Natural killer cell (primary cell): Measurements from ENCODE around the gene OR1S2. TPM values are rescaled to one million over a fixed set of nuclear protein-coding genes. Genes with fewer than 3 reads are reported as not detected.

Experiments used
- ATAC-seq, 3 donors: fragments of 150-1000 bp in 2 of 3; fragments of 200-7000 bp in 1 of 3; cut with Tn5 transposase; 1 replicate in 1 of 3; 2 replicates in 2 of 3; pipeline ENCODE4 v1.10.0; 2021; ENCODE audit warnings: mild to moderate bottlenecking in 2 of 3, moderate library complexity in 2 of 3
- DNase-seq, 2 donors: peaks; one replicate each; pipeline versions ENCODE4 v3.0.0 to v3.0.0-alpha.2; 2013 to 2021; ENCODE audit warnings: mixed read lengths in 1 of 2
- H3K27ac ChIP-seq: one replicate; pipeline ENCODE4 v1.5.1; 2013; ENCODE audit warnings: mild to moderate bottlenecking, low read length
- H3K27me3 ChIP-seq: one replicate; pipeline ENCODE4 v1.6.1; 2013; ENCODE audit warnings: low read length; ENCODE audit not compliant: control insufficient read depth, insufficient read depth
- H3K36me3 ChIP-seq: one replicate; pipeline ENCODE4 v1.6.1; 2013; ENCODE audit warnings: low read length; ENCODE audit not compliant: control insufficient read depth, insufficient read depth
- H3K4me1 ChIP-seq: one replicate; pipeline ENCODE4 v1.6.1; 2013; ENCODE audit warnings: low read length; ENCODE audit not compliant: control insufficient read depth, insufficient read depth
- H3K4me3 ChIP-seq: one replicate; pipeline ENCODE4 v1.5.1; 2013; ENCODE audit warnings: low read length
- H3K9me3 ChIP-seq: one replicate; pipeline ENCODE4 v1.6.1; 2013; ENCODE audit warnings: low read length; ENCODE audit not compliant: control insufficient read depth, insufficient read depth
- H3K27ac Mint-ChIP-seq, 2 donors: one replicate each; pipeline ENCODE4 v1.8.0; 2022; ENCODE audit warnings: mild to moderate bottlenecking in 2 of 2, mixed read lengths in 2 of 2, moderate library complexity in 1 of 2
- H3K27me3 Mint-ChIP-seq, 2 donors: one replicate each; pipeline ENCODE4 v1.8.0; 2022; ENCODE audit warnings: low read depth in 2 of 2, mixed read lengths in 2 of 2
- H3K36me3 Mint-ChIP-seq: one replicate; pipeline ENCODE4 v1.8.0; 2022; ENCODE audit warnings: mixed read lengths
- H3K4me1 Mint-ChIP-seq, 2 donors: one replicate each; pipeline ENCODE4 v1.8.0; 2022; ENCODE audit warnings: mixed read lengths in 2 of 2
- H3K4me3 Mint-ChIP-seq: one replicate; pipeline ENCODE4 v1.8.0; 2022; ENCODE audit warnings: mild to moderate bottlenecking, moderate library complexity, mixed read lengths
- H3K9me3 Mint-ChIP-seq, 2 donors: one replicate each; pipeline ENCODE4 v1.8.0; 2022; ENCODE audit warnings: mixed read lengths in 2 of 2
- WGBS: methylation state at CpG from one replicate; pipeline ENCODE4 v1.1.7; 2013; ENCODE audit warnings: missing lambda C conversion rate; ENCODE audit not compliant: insufficient coverage; 5-methylcytosine and 5-hydroxymethylcytosine counted together
- intact Hi-C: fragments of 100-400 bp; cut with micrococcal nuclease; formaldehyde crosslinking; loops from one replicate; pipeline ENCODE4 v1.14.2; 2022
- total RNA-seq, 4 donors: library from RNA; stranded (reverse); fragments of 120-200 nt in 1 of 4; gene quantifications; one replicate each; pipeline versions ENCODE4 v1.2.3 to v1.2.4, GENCODE V29; 2013 to 2022
- TF ChIP-seq, protein P1 (sequence below): fragments of 200-600 bp; IDR thresholded peaks from one replicate; pipeline ENCODE4 v1.8.0; 2022; ENCODE audit warnings: antibody characterized with exemption

The OR1S2 gene
- total RNA-seq, 3 donors from 2014 or later (not counting 1 experiment from before 2014, with no cell fraction given), result not detected

DNA sequence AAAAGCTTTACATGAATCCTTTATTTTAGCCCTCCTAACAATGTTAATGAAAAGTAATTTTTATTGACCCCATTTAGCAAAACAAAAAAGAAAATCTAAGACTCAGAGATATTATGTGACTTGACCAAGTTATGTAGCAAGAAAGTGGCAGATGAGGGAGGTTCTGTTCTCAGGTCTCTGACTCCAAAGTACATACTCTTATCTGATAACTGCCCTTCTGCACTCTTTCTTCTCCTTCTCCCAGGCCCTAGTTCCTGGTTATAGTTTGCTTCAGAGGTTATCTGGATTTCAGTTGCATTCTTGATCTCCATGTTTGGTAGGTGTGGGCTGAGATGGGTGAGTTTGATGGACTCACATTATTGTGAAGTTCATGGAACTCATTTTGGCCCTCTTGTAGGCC, 10.6 kb downstream of the OR1S2 start:
- Histone ChIP-seq H3K27me3 (no peaks in the 10 kb centered on the region), H3K4me3 (no peak overlapping the region), H3K36me3 (no peaks in the 10 kb centered on the region), H3K4me1 (no peaks in the 10 kb centered on the region), H3K9me3 (no peaks in the 10 kb centered on the region), H3K27ac (no peak overlapping the region)
- no peaks in the 10 kb centered on the region for H3K36me3 Mint-ChIP-seq
- ATAC-seq (no peak), DNase-seq (no peak)
- intact Hi-C loops, result no loop called here
- TF ChIP-seq, protein P1, sequence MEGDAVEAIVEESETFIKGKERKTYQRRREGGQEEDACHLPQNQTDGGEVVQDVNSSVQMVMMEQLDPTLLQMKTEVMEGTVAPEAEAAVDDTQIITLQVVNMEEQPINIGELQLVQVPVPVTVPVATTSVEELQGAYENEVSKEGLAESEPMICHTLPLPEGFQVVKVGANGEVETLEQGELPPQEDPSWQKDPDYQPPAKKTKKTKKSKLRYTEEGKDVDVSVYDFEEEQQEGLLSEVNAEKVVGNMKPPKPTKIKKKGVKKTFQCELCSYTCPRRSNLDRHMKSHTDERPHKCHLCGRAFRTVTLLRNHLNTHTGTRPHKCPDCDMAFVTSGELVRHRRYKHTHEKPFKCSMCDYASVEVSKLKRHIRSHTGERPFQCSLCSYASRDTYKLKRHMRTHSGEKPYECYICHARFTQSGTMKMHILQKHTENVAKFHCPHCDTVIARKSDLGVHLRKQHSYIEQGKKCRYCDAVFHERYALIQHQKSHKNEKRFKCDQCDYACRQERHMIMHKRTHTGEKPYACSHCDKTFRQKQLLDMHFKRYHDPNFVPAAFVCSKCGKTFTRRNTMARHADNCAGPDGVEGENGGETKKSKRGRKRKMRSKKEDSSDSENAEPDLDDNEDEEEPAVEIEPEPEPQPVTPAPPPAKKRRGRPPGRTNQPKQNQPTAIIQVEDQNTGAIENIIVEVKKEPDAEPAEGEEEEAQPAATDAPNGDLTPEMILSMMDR, result no peak
- peaks cover 0 to 5% of the 10 kb centered on the region in 2 donors for H3K27me3 Mint-ChIP-seq
- no peak overlapping the region for H3K4me3 Mint-ChIP-seq
- H3K9me3 Mint-ChIP-seq, result no peaks in the 10 kb centered on the region
- no peaks in the 10 kb centered on the region for H3K4me1 Mint-ChIP-seq
- H3K27ac Mint-ChIP-seq, result no peak overlapping the region

DNA sequence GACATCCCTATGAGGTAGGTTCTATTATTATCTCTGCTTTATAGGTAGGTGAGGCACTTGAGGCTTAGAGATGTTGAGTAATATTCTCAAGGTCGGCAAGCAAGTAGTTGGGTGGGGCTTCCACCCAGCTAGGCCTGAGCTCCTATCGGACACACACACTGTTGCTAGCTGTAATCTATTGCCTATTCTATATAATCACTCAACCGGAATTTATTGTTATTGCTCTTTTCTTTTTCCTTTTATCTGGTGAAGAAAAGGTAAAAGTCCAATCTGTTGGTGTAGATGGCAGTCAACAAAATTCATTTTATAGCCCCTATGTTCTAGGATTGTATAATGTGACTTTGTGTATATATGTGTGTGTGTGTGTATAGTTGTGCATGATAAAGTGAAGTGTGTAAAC, 11.7 kb downstream of the OR1S2 start:
- Histone ChIP-seq H3K36me3 (no peaks in the 10 kb centered on the region), H3K27me3 (no peaks in the 10 kb centered on the region), H3K4me3 (no peak overlapping the region), H3K9me3 (no peaks in the 10 kb centered on the region), H3K4me1 (no peaks in the 10 kb centered on the region), H3K27ac (no peak overlapping the region)
- Mint-ChIP-seq H3K36me3 (no peaks in the 10 kb centered on the region), H3K27ac (no peak overlapping the region), H3K9me3 (no peaks in the 10 kb centered on the region), H3K4me1 (no peaks in the 10 kb centered on the region), H3K27me3 (peaks cover 0 to 5% of the 10 kb centered on the region in 2 donors), H3K4me3 (no peak overlapping the region)
- intact Hi-C loops, result no loop called here
- ATAC-seq (no peak), DNase-seq (no peak)
- TF ChIP-seq, protein P1, result no peak
- 73% methylated on average over 1 of the region's 3 CpGs for WGBS

DNA sequence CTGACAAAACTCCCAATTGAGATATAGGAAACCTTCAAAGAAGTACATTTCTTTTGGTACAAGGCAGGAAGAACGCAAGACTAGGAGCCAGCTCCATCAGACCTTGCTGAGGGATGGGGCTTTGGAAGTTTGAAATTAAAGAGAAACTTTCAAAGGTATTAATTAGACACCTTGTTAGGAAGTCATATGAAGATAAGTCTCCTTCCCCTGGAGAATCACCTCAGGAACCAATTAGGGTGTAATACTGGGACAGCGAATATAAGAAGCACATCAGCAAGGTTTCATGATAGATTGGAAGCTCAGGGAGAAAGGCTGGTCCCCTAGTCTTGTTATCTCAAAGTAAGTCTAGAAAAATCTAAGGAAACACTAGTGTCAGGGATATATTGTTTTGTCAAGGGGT, 15.2 kb downstream of the OR1S2 start, which contains the start of gene OR9Q2:
OR9Q2 (plus strand) TSS at position 301 of the 400 bp plus-strand sequence. CDS start 1,421 bp downstream, outside the sequence.
- Histone ChIP-seq H3K4me1 (no peaks in the 10 kb centered on the region), H3K36me3 (no peaks in the 10 kb centered on the region), H3K4me3 (no peak within 1 kb of the TSS), H3K27me3 (no peaks in the 10 kb centered on the region), H3K27ac (no peak within 1 kb of the TSS), H3K9me3 (no peaks in the 10 kb centered on the region)
- Mint-ChIP-seq H3K27me3 (peaks cover 0 to 5% of the 10 kb centered on the region in 2 donors), H3K9me3 (no peaks in the 10 kb centered on the region), H3K4me3 (no peak within 1 kb of the TSS), H3K27ac (no peak within 1 kb of the TSS), H3K4me1 (no peaks in the 10 kb centered on the region), H3K36me3 (no peaks in the 10 kb centered on the region)
- intact Hi-C loops, result no loop called here
- ATAC-seq (no peak), DNase-seq (no peak)
- WGBS, result 76% methylated on average over 2 of the region's 2 CpGs
- TF ChIP-seq, protein P1, result no peak

DNA sequence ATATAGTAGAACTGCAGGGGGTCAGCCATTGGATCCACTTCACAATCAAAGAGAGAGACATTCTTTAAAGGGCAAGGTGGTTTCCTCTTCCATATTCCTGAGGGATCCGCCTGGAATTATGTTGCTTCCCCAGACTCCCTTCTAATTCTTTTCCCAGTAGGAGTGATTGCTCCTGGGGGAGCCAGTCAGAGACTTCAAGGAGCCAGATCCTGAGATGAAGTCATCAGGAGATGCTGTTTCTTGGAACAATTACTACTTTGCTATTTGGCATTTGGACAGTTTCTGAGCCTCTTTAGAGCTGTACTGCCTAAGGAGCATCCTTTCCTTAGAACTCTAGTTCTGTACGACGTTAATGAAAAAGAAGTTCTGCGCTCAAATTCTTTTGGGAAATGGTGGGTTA, 17.0 kb downstream of the OR1S2 start:
- Histone ChIP-seq H3K36me3 (no peaks in the 10 kb centered on the region), H3K27me3 (no peaks in the 10 kb centered on the region), H3K4me1 (no peaks in the 10 kb centered on the region), H3K27ac (no peak overlapping the region), H3K4me3 (no peak overlapping the region), H3K9me3 (no peaks in the 10 kb centered on the region)
- ATAC-seq (no peak), DNase-seq (no peak)
- TF ChIP-seq, protein P1, result no peak
- 93% methylated on average over 3 of the region's 4 CpGs for WGBS
- Mint-ChIP-seq H3K4me1 (no peaks in the 10 kb centered on the region), H3K4me3 (no peak overlapping the region), H3K27ac (no peak overlapping the region), H3K27me3 (peaks cover 0 to 5% of the 10 kb centered on the region in 2 donors), H3K9me3 (no peaks in the 10 kb centered on the region), H3K36me3 (no peaks in the 10 kb centered on the region)
- intact Hi-C loops, result no loop called here
